ENCODE measurements around the gene LRRC37A3. TPM values are rescaled to one million over a fixed set of nuclear protein-coding genes. Genes with fewer than 3 reads are reported as not detected.
"Not testable (repeated sequence)": the region's sequence is repeated elsewhere in the genome, so short reads cannot be mapped to it uniquely, and the experiment has no call there.

Gene LRRC37A3
- total RNA-seq, 6 experiments from 2014 or later = 1.0 to 3.2 (median 2.8) TPM

DNA sequence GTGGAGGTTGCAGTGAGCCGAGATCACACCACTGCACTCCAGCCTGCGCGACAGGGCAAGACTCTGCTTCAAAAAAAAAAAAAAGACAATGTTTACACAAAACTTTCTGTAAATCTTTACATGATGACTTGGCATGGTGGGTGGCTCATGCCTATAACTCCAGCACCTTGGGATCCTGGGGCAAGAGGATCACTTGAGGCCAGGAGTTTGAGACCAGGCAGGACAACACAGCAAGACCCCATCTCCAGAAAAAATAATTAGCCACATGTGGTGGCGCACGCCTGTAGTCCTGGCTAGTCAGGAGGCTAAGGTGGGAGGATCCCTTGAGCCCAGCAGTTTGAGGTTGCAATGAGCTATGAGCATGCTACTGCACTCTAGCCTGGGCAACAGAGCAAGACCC is 15.2 kb downstream of the LRRC37A3 start:
- H3K4me1 Mint-ChIP-seq (ENCODE audit: low read depth); H3K4me3 Mint-ChIP-seq; H3K27me3 Mint-ChIP-seq (ENCODE audit: insufficient read depth); H3K36me3 Mint-ChIP-seq (ENCODE audit: low read depth); DNase-seq; H3K27ac Mint-ChIP-seq; H3K9me3 Mint-ChIP-seq: not testable (repeated sequence)

DNA sequence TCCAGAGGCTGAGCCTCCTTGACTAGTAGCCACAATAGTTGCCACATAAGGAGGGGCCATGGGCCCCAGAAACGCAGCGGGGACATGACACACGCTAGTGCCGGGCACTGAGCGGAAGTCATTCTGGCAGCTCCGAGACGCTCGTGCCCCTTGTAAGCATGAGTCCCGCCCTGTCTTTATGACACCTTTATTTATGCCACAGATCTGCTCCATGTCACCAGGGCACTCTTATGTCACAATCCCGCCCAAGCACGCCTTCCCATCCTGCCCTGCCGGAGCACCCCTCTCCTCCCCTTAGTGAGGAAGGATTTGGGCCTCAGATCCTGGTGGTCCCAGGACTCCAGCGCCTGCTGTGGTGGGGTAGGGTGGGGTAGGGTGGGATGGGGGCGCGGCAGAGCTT is 22.1 kb downstream of the LRRC37A3 start:
- DNase-seq; H3K9me3 Mint-ChIP-seq; H3K27me3 Mint-ChIP-seq (ENCODE audit: insufficient read depth): not testable (repeated sequence)

DNA sequence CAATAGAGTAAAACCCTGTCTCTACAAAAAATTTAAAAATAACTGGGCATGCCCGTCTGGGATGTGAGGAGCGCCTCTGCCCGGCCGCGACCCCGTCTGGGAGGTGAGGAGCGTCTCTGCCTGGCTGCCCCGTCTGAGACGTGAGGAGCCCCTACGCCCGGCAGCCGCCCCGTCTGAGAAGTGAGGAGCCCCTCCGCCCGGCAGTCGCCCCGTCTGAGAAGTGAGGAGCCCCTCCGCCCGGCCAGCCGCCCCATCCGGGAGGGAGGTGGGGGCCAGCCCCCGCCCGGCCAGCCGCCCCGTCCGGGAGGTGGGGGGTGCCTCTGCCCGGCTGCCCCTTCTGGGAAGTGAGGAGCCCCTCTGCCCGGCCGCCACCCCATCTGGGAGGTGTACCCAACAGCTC is 45.1 kb downstream of the LRRC37A3 start:
- not testable (repeated sequence) for H3K27ac Mint-ChIP-seq; H3K4me3 Mint-ChIP-seq; H3K36me3 Mint-ChIP-seq (ENCODE audit: low read depth); H3K4me1 Mint-ChIP-seq (ENCODE audit: low read depth); H3K27me3 Mint-ChIP-seq (ENCODE audit: insufficient read depth); DNase-seq; H3K9me3 Mint-ChIP-seq

More for the DNA sequence above, 22.1 kb downstream of the LRRC37A3 start:
- H3K36me3 Mint-ChIP-seq (ENCODE audit: low read depth); H3K4me1 Mint-ChIP-seq (ENCODE audit: low read depth); H3K4me3 Mint-ChIP-seq; H3K27ac Mint-ChIP-seq: not testable (repeated sequence)

DNA sequence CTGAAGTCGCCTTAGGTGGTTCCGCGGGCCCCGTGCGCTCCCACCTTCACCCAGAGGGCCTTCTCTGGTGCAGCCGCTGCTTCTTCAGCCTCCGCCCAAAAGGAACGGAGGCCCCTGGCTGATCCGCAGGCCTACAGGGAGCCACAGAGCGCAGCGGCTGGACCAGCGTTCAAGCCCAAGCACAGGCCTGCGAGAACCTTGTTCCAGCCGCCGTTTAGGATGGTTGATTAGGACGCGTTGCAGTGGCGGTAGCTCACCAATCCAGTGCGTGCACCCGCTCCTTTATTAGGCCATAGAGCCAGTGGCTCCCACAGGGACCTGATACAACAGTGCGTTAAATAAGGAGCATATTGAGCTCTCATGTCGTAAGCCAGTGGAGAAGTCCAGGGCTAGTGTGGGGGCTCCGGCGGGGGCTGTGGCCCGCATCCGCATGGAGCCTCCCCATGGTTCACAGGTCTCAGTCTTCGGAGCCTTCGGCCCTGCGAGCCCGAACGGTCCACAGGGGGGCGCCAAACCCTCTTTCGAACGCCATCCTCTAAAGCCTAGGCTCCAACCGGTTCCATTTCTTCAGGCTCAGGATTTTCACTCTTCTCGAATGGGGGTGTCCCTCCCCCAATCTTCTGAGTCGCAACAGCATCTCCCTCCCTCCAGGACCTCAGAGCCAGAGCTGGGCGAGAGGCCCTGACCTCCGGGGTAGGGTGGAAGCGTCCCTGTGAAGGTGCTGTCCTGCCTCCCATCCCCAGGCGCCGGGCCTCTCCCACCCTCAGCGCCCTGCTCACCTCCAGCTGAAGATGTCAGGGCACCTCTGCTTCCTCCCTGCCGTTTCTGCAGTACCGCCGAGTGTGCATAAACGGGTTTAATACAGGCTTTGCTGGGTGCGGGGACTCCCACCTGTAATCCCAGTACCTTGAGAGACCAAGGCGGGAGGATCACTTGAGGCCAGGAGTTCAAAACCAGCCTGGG is 71.5 kb downstream of the LRRC37A3 start:
- TF ChIP-seq, protein P1, sequence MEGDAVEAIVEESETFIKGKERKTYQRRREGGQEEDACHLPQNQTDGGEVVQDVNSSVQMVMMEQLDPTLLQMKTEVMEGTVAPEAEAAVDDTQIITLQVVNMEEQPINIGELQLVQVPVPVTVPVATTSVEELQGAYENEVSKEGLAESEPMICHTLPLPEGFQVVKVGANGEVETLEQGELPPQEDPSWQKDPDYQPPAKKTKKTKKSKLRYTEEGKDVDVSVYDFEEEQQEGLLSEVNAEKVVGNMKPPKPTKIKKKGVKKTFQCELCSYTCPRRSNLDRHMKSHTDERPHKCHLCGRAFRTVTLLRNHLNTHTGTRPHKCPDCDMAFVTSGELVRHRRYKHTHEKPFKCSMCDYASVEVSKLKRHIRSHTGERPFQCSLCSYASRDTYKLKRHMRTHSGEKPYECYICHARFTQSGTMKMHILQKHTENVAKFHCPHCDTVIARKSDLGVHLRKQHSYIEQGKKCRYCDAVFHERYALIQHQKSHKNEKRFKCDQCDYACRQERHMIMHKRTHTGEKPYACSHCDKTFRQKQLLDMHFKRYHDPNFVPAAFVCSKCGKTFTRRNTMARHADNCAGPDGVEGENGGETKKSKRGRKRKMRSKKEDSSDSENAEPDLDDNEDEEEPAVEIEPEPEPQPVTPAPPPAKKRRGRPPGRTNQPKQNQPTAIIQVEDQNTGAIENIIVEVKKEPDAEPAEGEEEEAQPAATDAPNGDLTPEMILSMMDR (IDR thresholded peaks at IDR 0.05) = peak; percentile 82
- not testable (repeated sequence) for DNase-seq

DNA sequence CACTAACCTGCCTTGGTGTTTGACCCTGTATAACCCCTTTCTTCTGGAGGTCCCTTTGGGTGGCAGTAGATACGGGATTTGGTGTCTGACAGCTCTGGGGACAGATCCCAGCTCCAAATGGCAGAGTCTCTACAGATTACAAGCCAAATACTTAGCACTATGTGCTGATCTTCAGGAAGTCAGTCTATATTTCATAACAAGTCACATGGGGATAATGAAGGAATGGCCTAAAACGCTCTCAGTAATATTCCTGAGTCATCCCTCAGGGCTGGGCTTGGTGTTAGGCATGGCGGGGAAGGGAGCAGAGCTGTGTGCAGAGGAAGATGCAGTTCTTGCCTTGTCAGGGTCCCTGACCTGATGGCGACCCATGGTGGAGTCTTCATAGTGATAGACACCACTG is 72.4 kb downstream of the LRRC37A3 start:
- H3K27me3 Mint-ChIP-seq (ENCODE audit: insufficient read depth); DNase-seq; H3K4me1 Mint-ChIP-seq (ENCODE audit: low read depth); H3K36me3 Mint-ChIP-seq (ENCODE audit: low read depth); H3K4me3 Mint-ChIP-seq; H3K27ac Mint-ChIP-seq; H3K9me3 Mint-ChIP-seq: not testable (repeated sequence)

More for the DNA sequence above, 71.5 kb downstream of the LRRC37A3 start:
- H3K27me3 Mint-ChIP-seq (ENCODE audit: insufficient read depth); H3K27ac Mint-ChIP-seq; H3K9me3 Mint-ChIP-seq; H3K4me1 Mint-ChIP-seq (ENCODE audit: low read depth); H3K36me3 Mint-ChIP-seq (ENCODE audit: low read depth); H3K4me3 Mint-ChIP-seq: not testable (repeated sequence)

DNA sequence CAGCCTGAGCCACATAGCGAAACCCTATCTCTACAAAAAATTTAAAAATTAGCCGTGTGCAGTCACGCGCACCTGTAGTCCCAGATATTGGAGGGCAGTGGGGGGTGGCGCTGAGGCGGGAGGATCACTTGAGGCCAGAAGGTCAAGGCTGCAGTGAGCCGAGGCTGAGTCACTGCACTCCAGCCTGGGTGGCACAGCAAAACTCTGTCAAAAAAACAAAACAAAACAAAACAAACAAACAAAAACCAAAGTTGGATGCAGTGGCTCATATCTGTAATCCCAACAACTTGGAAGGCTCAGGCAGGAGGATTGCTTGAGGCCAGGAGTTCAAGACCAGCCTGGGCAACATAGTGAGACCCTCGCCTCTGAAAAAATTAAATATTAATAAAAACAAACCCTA is 75.4 kb downstream of the LRRC37A3 start:
- H3K9me3 Mint-ChIP-seq; H3K27me3 Mint-ChIP-seq (ENCODE audit: insufficient read depth); H3K4me1 Mint-ChIP-seq (ENCODE audit: low read depth); H3K36me3 Mint-ChIP-seq (ENCODE audit: low read depth); DNase-seq; H3K4me3 Mint-ChIP-seq; H3K27ac Mint-ChIP-seq: not testable (repeated sequence)

DNA sequence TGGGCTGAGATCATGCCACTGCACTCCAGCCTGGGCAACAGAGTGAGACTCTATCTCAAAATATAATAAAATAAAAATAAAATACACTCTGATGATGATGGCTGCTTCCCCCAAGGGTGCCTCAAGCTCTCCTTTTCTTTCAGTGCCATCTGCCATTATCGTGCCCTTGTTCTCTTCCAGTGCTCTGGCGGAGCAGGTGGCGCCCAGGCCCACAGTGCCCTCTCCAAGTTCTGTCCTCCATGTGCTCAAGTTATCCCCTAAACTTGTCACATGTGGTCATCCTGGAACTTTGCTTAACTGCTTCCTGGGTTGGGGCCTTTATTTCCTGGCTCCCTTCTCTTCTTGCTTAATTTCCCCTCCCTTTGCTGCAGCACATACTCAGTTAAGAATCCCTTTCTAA is 76.4 kb downstream of the LRRC37A3 start:
- not testable (repeated sequence) for H3K27ac Mint-ChIP-seq; H3K36me3 Mint-ChIP-seq (ENCODE audit: low read depth); H3K4me3 Mint-ChIP-seq; H3K4me1 Mint-ChIP-seq (ENCODE audit: low read depth); H3K27me3 Mint-ChIP-seq (ENCODE audit: insufficient read depth); DNase-seq; H3K9me3 Mint-ChIP-seq

DNA sequence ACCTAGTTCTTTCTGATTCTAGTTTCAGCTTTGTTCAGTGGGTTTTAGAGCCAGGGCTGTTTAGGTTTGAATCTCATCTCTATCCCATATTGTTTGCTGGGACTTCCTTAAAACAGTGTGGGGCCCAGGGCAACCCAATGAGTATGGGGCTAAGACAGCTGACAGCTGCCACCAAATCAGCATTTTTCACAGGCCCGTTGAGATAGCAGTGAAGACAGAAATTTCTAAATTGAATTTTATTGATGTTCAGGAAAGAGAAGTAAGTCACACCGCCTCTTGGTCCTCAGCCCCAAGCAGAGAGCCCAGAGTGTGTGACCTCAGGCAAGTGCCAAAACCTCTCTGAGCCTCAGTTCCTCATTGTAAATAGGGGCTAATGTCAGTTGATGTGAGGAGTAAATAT is 78.3 kb downstream of the LRRC37A3 start:
- not testable (repeated sequence) for H3K27me3 Mint-ChIP-seq (ENCODE audit: insufficient read depth); H3K4me3 Mint-ChIP-seq; H3K36me3 Mint-ChIP-seq (ENCODE audit: low read depth); H3K9me3 Mint-ChIP-seq; H3K4me1 Mint-ChIP-seq (ENCODE audit: low read depth); DNase-seq; H3K27ac Mint-ChIP-seq

DNA sequence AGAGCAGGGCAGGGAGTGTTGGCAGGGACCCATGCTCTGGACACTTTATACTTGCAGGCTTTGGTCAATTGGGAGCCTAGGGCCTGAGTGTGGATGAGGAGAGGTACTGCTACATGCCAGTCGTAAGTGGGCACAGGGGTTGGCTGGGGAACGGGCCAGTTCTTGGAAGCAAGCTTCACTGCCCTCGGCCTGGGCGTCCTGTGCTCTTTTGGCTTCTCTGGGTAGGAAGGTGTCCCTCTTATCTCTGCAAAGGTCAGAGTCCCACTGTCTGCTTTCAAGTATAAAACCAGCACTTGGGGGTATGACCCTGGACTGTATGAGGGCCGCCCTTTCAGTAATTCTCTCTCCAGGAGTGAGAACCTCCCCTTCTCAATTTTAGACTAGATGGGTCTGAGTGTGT is 80.8 kb downstream of the LRRC37A3 start:
- H3K27ac Mint-ChIP-seq; H3K9me3 Mint-ChIP-seq; H3K27me3 Mint-ChIP-seq (ENCODE audit: insufficient read depth); DNase-seq; H3K4me3 Mint-ChIP-seq; H3K36me3 Mint-ChIP-seq (ENCODE audit: low read depth): not testable (repeated sequence)
- peaks cover 22% of the 10 kb centered on the region for H3K4me1 Mint-ChIP-seq (ENCODE audit: low read depth)

DNA sequence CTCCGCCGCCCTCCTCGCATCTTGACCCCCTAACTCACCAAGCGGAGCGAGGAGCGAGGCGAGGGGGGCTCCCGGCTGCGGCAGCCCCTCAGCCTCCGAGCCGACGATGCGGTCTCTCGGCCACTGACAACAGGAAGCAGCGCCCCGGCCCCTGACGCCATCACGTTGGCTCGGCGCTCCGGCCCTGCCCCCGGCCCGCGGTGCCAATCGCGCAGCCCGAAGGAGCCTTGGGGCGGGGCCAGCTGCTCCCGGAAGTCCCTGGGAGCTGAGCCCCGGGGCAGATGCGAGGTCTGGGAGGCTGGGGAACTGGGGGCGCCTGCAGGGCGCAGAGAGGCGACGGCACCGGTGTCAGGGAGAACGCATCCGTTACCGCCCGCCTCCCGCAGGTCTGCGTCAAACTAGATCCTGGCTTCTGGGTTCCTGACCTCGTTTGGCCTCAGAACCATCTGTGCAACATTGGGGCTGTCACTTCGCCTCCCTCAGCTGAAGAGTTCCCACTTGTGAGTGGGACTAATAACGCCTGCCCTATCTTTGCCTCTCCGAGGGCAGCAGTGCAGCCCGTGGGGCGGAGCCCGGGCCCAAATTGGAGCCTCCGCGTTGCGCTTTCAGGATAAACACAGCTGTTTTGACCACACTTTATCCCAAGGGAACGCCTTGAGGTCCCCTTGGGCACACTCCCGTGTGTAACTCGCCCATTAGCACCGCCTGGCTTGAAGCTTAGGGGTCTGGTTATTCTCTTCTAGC is 82.1 kb downstream of the LRRC37A3 start:
- not testable (repeated sequence) for H3K27me3 Mint-ChIP-seq (ENCODE audit: insufficient read depth); H3K9me3 Mint-ChIP-seq; H3K36me3 Mint-ChIP-seq (ENCODE audit: low read depth)
- H3K4me3 Mint-ChIP-seq = peak overlapping the region; percentile 90
- peak; percentile 72 for DNase-seq
- peaks cover 22% of the 10 kb centered on the region for H3K4me1 Mint-ChIP-seq (ENCODE audit: low read depth)
- peak overlapping the region; percentile 83 for H3K27ac Mint-ChIP-seq

DNA sequence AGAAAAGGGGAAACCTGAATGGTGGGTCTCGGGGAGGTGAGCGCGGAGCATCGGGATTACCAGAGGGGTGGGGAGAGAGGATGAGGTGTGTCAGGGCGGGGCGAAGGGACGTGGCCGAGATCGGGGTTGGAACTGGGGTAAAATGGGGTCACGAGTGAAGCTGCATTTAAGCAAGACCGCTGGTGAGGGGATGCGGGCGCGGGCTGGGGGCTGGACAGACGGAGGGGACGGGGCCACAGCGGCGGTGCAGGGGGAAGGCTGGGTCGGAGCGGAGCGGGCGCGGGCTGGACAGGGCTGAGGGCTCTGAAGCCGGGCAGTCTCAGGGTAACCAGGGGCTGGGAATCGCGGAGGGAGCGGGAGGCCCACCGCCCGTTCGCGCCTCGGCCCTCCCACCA is 82.7 kb downstream of the LRRC37A3 start:
- H3K27me3 Mint-ChIP-seq (ENCODE audit: insufficient read depth); H3K9me3 Mint-ChIP-seq; H3K36me3 Mint-ChIP-seq (ENCODE audit: low read depth); DNase-seq: not testable (repeated sequence)
- Mint-ChIP-seq H3K27ac (peak overlapping the region; percentile 76), H3K4me1 (ENCODE audit: low read depth) (peaks cover 22% of the 10 kb centered on the region), H3K4me3 (peak overlapping the region; percentile 90)

DNA sequence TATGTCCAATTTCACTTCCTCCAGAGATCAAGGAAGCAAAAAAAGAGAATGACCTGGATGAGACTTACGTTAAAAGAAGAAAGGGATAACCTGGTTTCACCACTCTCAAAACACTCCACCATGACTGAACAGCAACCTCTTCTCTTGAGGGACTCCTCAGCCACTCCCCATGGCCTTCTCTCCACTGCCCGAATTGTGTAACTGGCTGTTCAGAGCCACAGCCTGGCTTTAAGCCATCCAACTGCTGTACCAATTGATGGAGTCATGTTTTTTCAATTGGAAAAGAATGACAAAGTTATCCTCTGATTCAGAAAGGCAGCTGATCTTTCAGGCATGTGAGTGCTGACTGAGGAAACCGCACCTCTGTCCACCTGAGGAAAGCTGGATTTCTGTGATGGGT is 85.2 kb downstream of the LRRC37A3 start:
- H3K4me1 Mint-ChIP-seq (ENCODE audit: low read depth) = peaks cover 31% of the 10 kb centered on the region
- H3K27me3 Mint-ChIP-seq (ENCODE audit: insufficient read depth); H3K9me3 Mint-ChIP-seq; H3K36me3 Mint-ChIP-seq (ENCODE audit: low read depth); H3K4me3 Mint-ChIP-seq: not testable (repeated sequence)
- peak; percentile 11 for DNase-seq
- H3K27ac Mint-ChIP-seq = peak overlapping the region; percentile 21; the same call in 1 of the 2 replicates

DNA sequence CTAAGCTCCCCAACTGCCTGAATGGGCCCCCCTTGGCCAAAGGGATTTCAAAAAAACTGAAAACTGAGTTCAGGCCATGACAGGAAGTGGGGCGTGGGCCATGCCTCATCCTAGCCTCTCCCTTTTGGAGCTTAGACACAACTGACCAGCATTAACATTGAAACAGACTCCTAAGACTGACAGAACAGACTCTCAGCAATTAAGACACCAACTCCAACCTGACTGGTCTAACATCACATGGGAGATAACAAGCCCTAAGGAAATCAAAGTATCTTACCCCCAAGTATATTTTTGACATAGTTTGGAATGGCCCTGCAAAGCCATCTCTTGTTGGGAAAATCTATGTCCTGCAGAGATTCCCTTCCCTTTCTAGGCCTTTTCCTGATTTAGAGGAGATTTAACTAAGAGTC is 88.6 kb downstream of the LRRC37A3 start:
- not testable (repeated sequence) for H3K9me3 Mint-ChIP-seq; H3K27ac Mint-ChIP-seq; H3K36me3 Mint-ChIP-seq (ENCODE audit: low read depth); DNase-seq; H3K4me3 Mint-ChIP-seq; H3K27me3 Mint-ChIP-seq (ENCODE audit: insufficient read depth)
- peaks cover 22% of the 10 kb centered on the region for H3K4me1 Mint-ChIP-seq (ENCODE audit: low read depth)

Data from HFFc6 (cell line).